Calu3 (cell line): ENCODE measurements around the gene HMGN4. TPM values are rescaled to one million over a fixed set of nuclear protein-coding genes. Genes with fewer than 3 reads are reported as not detected.

Experiments
- BruUV-seq: library from RNA; stranded (reverse); fragments of 400-500 nt; replicated peaks from 2 replicates; lab custom pipeline; 2021; lab: Mats Ljungman, UMichigan
- CTCF ChIA-PET: fragments of 300-600 bp; sonication (Branson Sonifier 250); formaldehyde crosslinking; loops from one replicate; lab custom pipeline; 2022; ENCODE audit warnings: antibody characterized with exemption; lab: Charles Lee
- DNase-seq: peaks from one replicate; pipeline ENCODE4 v3.0.0; 2022
- H3K27ac Mint-ChIP-seq: one replicate; pipeline ENCODE4 v1.8.0; 2022; ENCODE audit warnings: mixed read lengths; ENCODE audit not compliant: unreplicated experiment
- H3K27me3 Mint-ChIP-seq: one replicate; pipeline ENCODE4 v1.8.0; 2022; ENCODE audit warnings: mixed read lengths; ENCODE audit not compliant: unreplicated experiment
- H3K36me3 Mint-ChIP-seq: one replicate; pipeline ENCODE4 v1.8.0; 2022; ENCODE audit warnings: mild to moderate bottlenecking, moderate library complexity, mixed read lengths; ENCODE audit not compliant: insufficient read depth, unreplicated experiment
- H3K4me1 Mint-ChIP-seq: one replicate; pipeline ENCODE4 v1.8.0; 2022; ENCODE audit warnings: mild to moderate bottlenecking, low read depth, mixed read lengths; ENCODE audit not compliant: unreplicated experiment
- H3K4me3 Mint-ChIP-seq: one replicate; pipeline ENCODE4 v1.8.0; 2022; ENCODE audit warnings: mild to moderate bottlenecking, low read depth, moderate library complexity, mixed read lengths; ENCODE audit not compliant: unreplicated experiment
- H3K9me3 Mint-ChIP-seq: one replicate; pipeline ENCODE4 v1.8.0; 2022; ENCODE audit warnings: low read depth, mixed read lengths; ENCODE audit not compliant: unreplicated experiment
- intact Hi-C: fragments of 100-400 bp; cut with micrococcal nuclease; formaldehyde crosslinking; loops from one replicate; pipeline ENCODE4 v1.10.0; 2022; ENCODE audit not compliant: unreplicated experiment
- total RNA-seq: library from RNA; stranded (reverse); gene quantifications from 2 replicates; pipeline ENCODE4 v1.2.3, GENCODE V29; 2022
- TF ChIP-seq, protein P1 (sequence below): fragments of 200-600 bp; IDR thresholded peaks from one replicate; pipeline ENCODE4 v1.8.0; 2022; ENCODE audit warnings: antibody characterized with exemption; ENCODE audit not compliant: unreplicated experiment

The HMGN4 gene
- total RNA-seq, 1 experiment from 2014 or later, result 60.0 TPM

- Mint-ChIP-seq H3K27ac (no peak overlapping the region), H3K4me1 (no peaks in the 10 kb centered on the region), H3K36me3 (no peaks in the 10 kb centered on the region), H3K9me3 (no peaks in the 10 kb centered on the region), H3K27me3 (peaks cover 30% of the 10 kb centered on the region), H3K4me3 (no peak overlapping the region)
- TF ChIP-seq, protein P1, sequence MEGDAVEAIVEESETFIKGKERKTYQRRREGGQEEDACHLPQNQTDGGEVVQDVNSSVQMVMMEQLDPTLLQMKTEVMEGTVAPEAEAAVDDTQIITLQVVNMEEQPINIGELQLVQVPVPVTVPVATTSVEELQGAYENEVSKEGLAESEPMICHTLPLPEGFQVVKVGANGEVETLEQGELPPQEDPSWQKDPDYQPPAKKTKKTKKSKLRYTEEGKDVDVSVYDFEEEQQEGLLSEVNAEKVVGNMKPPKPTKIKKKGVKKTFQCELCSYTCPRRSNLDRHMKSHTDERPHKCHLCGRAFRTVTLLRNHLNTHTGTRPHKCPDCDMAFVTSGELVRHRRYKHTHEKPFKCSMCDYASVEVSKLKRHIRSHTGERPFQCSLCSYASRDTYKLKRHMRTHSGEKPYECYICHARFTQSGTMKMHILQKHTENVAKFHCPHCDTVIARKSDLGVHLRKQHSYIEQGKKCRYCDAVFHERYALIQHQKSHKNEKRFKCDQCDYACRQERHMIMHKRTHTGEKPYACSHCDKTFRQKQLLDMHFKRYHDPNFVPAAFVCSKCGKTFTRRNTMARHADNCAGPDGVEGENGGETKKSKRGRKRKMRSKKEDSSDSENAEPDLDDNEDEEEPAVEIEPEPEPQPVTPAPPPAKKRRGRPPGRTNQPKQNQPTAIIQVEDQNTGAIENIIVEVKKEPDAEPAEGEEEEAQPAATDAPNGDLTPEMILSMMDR, result no peak
- intact Hi-C loops, result loop anchor here (5.0 kb wide), 1 partner anchor 152 kb away; no protein-coding TSS in a partner anchor
- no peak for DNase-seq
- BruUV-seq, result no TSS peak
- CTCF ChIA-PET, result no interaction called here
These were observed 44.0 kb upstream of the HMGN4 start for GRCh38 chr6:26494117-26494516.

DNA sequence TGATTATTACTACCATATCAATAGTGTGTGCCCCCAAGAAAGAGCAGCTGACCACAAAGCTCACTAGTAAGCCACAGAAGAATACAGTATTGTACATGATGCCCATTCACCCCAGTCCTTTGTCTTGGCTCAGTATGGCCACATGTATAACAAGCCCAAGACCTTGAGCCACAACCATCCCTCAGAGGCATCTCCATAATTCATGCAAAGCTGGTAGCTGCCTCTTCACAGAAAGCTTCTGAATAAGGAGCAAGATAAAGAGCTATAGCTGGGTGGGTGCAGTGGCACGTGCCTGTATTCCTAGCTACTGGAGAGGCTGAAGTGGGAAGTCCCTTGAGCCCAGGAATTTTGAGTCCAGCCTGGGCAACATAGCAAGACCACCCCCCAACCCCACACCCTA, 42.9 kb upstream of the HMGN4 start:
- no peak overlapping the region for H3K4me3 Mint-ChIP-seq
- no TSS peak for BruUV-seq
- CTCF ChIA-PET, result no interaction called here
- no peaks in the 10 kb centered on the region for H3K9me3 Mint-ChIP-seq
- no peaks in the 10 kb centered on the region for H3K36me3 Mint-ChIP-seq
- TF ChIP-seq, protein P1, result no peak
- no peak overlapping the region for H3K27ac Mint-ChIP-seq
- no peak for DNase-seq
- H3K27me3 Mint-ChIP-seq, result peaks cover 30% of the 10 kb centered on the region
- H3K4me1 Mint-ChIP-seq, result no peaks in the 10 kb centered on the region
- intact Hi-C loops, result no loop called here

GRCh38 chr6:26497610-26498009, 40.6 kb upstream of the HMGN4 start:
- TF ChIP-seq, protein P1, result no peak
- Mint-ChIP-seq H3K4me3 (no peak overlapping the region), H3K36me3 (peaks cover 5% of the 10 kb centered on the region), H3K27me3 (peaks cover 53% of the 10 kb centered on the region), H3K27ac (no peak overlapping the region), H3K4me1 (peaks cover 10% of the 10 kb centered on the region), H3K9me3 (no peaks in the 10 kb centered on the region)
- no TSS peak for BruUV-seq
- no peak for DNase-seq
- CTCF ChIA-PET, result interaction anchor here (0.6 to 0.7 kb wide), 2 partner anchors 15 to 67 kb away, joined by 3 to 7 read pairs; no protein-coding TSS in a partner anchor
- intact Hi-C loops, result no loop called here

GRCh38 chr6:26500102-26500501, 38.1 kb upstream of the HMGN4 start, which contains the start of gene BTN1A1:
Gene BTN1A1 (plus strand): TSS chr6:26500303. CDS start chr6:26501287, 984 bp downstream.
- TF ChIP-seq, protein P1, result no peak
- H3K4me3 Mint-ChIP-seq, result peak within 1 kb of the TSS; percentile 67

More at GRCh38 chr6:26500102-26500501, 38.1 kb upstream of the HMGN4 start, which contains the start of gene BTN1A1:
- CTCF ChIA-PET, result no interaction called here
- no TSS peak for BruUV-seq
- no peak for DNase-seq
- H3K27me3 Mint-ChIP-seq, result peaks cover 55% of the 10 kb centered on the region
- H3K27ac Mint-ChIP-seq, result no peak within 1 kb of the TSS
- intact Hi-C loops, result no loop called here
- H3K9me3 Mint-ChIP-seq, result no peaks in the 10 kb centered on the region
- H3K36me3 Mint-ChIP-seq, result peaks cover 5% of the 10 kb centered on the region
- H3K4me1 Mint-ChIP-seq, result peaks cover 10% of the 10 kb centered on the region
